Stimulated activated CD4-positive, alpha-beta T cell treated with anti-CD3 and anti-CD28 coated beads, Interleukin-12 subunit alpha, Interleukin-12 subunit beta, amount 100 ng/mL, for 48 hours (primary cell): ENCODE measurements around the gene CNPPD1.
A peak's percentile ranks its signal among the peaks of the same experiment; 100 is the strongest.
"Not testable (repeated sequence)": the region's sequence is repeated elsewhere in the genome, so short reads cannot be mapped to it uniquely, and the experiment has no call there.

Experiments used
- DNase-seq, 3 donors: peaks; one replicate each; pipeline ENCODE4 v3.0.0-alpha.2; 2020; ENCODE audit warnings: low read depth in 2 of 3, low spot score in 1 of 3

The CNPPD1 gene

DNA sequence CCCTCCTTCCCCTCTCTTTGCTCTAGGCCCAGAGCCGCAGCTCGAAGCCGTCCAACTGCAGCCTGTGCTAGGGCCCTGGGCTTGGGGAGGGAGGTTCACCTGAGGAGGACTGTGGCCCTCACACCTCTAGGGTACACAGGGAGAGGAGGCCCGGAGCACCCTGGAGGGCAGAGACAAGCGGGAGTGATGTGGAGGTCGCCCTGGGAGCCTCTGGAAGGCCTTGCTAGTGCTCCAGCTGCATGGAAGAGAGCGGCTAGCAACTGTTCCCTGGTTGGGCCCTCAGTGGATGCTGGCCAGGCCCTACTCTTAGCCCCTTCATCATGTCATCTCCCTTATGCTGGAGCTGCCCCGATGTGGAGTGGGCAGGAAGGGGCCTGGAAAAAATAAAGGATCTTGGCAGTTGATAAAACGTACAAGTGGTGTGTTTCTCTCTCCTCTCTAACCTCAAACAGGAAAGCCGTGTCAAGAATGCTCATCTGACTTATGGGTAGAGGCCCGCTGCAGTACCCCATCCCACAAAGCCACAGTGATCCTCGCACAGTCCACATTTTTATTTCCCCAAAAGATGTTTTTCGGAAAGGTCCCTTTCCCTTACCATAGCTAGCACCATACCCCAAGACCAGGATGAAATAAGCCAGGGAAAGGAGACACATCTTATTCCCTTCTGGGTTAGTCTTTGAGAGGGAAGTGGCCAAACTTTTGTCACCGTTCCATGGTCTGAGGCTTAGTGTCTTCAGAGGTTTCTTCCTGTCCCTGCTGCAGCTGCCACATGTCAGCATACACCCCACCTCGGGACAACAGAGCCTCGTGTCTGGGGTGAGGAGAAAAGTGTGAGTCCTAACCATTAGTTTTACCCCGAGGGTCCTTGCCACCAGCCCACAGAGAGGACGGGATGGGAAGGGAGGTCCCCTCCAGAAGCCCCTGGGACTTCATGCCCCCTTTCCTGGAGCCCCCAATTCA lies 32.8 kb upstream of the CNPPD1 start:
- no peak for DNase-seq

DNA sequence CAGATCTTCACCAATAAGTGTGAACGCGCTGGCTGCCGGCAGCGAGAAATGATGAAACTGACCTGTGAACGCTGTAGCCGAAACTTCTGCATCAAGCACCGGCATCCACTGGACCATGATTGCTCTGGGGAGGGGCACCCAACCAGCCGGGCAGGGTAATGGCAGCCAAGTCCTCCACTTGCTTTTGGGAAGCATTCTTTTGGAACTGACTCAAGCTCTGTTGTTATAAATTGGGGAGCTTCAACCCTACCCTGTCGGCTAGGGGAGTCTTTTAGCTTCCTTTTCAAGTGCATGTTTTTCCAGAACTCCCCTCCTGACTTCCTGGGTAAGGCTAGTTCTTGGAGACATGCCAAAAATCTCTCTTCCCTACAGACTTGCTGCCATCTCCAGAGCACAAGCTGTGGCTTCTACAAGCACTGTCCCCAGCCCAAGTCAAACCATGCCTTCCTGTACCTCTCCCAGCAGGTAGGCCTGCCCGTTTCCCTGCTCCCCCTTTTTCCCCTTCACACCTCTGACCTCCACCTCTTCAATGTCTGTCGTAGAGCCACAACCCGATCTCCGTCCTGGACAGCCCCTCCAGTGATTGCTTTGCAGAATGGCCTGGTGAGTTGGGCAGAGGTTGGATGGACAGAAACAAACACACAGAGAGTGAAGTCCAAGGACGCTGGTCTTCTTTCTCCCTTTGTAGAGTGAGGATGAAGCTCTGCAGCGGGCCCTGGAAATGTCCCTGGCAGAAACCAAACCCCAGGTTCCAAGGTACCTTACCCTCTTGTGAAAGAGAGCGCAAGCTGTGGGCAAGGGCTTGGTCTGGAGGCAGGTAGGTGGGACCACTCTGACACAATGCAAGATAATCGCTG lies 31.4 kb upstream of the CNPPD1 start:
- DNase-seq, result no peak

DNA sequence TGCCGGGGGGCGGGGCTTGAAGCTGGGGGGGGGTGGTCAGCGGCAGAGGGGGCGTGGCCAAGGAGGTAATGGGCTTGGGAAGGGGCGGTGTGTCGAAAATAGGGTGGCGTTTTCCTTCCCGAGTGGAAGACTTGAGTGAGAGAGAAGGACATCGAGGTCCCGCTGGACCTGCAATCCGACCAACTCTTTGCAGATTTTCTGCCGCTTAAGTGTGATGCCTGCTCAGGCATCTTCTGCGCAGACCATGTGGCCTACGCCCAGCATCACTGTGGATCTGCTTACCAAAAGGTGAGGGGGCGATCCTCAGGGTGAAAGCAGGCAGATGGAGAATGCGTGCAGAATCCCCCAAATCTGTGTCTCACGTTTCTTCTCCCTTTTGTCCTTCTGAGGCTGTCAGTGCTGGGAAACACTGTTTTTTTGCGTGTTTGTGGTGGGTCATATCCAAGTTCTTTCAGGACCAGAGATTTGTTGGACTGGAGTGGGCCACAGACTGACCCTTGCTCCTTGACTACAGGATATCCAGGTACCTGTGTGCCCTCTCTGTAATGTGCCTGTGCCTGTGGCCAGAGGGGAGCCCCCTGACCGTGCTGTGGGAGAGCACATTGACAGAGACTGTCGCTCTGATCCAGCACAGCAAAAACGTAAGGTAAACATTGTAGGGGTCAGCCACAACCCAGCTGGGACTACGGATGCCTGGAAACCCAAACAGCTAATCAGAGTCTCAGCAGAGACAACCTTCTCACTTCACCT lies 30.6 kb upstream of the CNPPD1 start:
- no peak for DNase-seq

DNA sequence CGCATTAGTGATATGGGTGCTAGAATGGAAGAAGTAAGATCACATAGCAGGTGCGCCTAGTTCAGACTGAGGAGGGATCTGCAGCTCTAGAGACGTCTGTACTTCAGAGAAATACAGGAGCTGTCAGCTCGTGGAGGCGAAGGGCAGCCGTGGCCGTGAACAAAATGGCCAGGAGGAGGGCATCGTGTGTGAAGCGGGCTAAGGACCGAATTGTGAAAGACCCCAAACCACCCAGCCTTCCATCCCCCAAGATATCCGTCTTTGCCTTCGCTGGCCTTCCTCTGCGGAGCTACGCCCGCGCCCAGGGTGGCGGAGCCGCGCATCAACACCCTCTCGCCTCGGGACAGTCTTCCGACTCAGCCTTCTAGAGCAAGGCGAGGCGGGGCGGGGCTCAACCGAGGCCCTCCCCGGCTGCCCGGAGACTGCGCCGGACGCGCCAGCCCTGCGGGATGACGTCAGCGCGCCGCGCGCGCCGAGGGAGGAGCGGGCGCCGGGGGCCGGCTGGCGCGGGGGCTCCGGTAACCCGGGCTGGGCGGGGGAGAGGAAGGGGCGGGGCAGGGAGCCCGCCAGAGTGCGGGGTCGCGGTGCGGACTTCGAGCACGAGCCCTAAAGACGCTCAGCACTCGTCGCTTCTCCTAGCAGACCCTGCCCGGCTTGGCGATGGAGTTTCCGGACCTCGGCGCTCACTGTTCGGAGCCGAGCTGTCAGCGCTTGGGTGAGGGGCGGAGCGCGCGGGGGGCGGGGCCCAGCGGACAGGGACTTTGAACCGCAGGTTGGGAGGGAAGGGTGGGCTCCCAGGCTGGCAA lies 29.8 kb upstream of the CNPPD1 start, which contains the start of gene ZFAND2B:
Gene ZFAND2B, plus strand, starts transcription at position 455 of the 806 bp plus-strand sequence. Its CDS starts 206 bp downstream, at position 661.
- DNase-seq, result peak; percentile 84 to 93 (median 88)

DNA sequence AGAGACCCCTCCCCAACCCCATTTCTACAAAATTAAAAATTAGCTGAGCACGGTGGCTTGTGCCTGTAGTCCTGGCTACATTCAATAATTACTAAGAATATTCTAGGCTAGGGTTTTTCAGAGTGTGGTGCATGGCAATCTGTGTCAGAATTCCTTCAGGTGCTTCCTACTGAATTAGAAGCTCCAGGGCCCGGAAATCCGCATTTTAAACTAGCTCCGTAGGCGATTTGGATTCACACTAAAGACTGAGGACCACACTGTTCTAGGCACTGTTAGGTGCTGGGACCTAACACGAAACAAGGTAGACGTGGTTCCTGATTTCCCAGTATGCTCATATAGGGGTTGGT lies 29.2 kb upstream of the CNPPD1 start:
- DNase-seq, result no peak

DNA sequence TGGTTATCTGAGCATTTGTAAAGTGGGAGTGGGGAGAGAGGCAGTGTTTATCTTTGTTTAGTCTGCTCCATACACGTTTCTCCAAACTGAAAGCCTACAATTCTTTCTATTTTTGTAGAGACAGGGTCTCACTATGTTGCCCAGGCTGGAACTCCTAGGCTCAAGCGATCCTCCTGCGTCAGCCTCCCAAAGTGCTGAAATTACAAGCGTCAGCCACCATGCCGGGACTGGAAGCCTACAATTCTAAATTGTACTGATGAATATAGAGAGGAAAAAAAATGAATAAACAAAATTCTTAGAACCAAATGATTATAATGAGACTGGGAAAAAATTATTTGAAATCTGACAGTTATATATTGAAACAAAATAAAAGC lies 28.4 kb upstream of the CNPPD1 start:
- no peak for DNase-seq

DNA sequence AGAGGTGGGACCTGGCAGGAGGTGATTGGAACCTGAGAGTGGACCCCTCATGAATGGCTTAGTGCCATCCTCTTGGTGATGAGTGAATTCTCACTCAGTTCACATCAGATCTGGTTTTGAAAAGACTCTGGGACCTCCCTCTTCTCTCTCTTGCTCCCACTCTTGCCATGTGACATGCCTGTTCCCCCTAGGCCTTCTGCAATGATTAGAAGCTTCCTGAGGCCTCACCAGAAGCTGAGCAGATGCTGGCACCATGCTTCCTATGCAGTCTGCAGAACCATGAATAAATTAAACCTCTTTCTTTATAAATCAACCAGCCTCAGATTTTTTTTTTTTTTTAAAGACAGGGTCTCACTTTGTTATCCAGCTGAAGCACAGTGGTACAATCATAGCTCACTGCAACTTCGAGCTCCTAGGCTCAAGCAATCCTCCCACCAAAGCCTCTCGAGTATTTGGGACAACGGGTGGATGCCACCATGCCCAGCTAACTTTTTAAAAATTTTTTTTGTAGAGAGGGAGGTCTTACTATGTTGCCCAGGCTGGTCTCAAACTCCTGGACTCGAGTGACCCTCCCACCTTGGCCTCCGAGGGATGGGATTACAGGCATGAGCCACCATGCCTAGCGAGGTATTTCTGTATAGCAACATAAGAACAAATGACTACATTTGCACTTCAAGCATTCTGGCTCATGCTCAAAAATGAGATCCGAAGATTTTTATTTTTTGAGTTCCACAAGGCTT lies 27.9 kb upstream of the CNPPD1 start:
- no peak for DNase-seq

DNA sequence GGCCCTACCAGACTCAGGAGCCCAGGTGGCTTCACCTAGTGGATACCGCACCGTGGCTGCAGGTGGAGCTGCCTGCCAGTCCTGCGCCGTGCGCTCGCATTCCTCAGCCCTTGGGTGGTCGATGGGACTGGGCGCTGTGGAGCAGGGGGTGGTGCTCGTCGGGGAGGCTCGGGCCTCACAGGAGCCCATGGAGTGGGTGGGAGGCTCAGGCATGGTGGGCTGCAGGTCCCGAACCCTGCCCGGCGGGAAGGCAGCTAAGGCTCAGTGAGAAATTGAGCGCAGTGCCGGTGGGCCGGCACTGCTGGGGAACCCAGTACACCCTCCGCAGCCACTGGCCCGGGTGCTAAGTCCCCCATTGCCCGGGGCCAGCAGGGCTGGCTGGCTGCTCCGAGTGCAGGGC lies 24.6 kb upstream of the CNPPD1 start:
- DNase-seq, result not testable (repeated sequence)

DNA sequence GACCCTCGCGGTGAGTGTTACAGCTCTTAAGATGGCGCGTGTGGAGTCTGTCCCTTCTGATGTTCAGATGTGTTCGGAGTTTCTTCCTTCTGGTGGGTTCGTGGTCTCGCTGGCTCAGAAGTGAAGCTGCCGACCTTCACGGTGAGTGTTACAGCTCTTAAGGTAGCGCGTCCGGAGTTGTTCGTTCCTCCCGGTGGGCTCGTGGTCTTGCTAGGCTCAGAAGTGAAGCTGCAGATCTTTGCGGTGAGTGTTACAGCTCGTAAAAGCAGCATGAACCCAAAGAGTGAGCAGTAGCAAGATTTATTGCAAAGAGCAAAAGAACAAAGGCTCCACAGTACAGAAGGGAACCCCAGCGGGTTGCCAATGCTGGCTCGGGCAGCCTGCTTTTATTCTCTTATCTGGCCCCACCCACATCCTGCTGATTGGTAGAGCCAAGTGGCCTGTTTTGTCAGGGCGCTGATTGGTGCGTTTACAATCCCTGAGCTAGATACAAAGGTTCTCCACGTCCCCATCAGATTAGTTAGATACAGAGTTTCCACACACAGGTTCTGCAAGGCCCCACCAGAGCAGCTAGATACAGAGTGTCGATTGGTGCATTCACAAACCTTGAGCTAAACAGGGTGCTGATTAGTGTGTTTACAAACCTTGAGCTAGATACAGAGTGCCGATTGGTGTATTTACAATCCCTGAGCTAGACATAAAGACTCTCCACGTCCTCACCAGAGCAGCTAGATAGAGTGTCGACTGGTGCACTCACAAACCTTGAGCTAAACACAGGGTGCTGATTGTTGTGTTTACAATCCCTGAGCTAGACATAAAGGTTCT lies 24.0 kb upstream of the CNPPD1 start:
- DNase-seq, result peak in 1 of 3 donors; percentile 10

DNA sequence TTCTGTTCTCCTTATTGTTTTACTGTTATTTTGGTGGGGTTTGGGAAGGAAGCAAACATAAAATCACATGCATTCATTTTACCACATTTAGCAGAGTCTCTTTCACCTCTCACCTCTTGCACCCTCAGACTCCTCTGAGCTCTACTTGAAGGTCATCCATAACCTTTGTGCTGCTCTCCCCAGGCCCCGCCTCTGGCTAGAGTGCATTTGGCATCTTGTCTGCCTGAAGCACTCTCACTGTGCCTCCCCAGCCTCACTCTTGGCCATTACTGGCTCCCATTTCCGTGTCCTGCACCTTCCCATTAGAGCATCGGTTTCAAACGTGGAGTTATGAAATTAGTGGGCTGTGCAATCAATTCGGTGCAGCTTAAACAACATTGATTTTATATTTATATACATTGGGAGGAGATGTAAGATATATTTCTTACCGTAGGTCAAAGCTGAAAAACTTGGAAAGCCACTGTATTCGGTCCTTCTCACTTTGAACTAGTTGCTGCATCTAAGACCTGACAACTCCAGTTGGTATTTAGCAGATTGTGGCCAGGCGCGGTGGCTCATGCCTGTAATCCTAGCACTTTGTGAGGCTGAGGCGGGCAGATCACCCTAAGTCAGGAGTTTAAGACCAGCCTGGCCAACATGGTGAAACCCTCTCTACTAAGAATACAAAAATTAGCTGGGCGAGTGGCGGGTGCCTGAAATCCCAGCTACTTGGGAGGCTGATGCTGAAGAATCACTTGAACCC lies 22.9 kb upstream of the CNPPD1 start:
- no peak for DNase-seq

DNA sequence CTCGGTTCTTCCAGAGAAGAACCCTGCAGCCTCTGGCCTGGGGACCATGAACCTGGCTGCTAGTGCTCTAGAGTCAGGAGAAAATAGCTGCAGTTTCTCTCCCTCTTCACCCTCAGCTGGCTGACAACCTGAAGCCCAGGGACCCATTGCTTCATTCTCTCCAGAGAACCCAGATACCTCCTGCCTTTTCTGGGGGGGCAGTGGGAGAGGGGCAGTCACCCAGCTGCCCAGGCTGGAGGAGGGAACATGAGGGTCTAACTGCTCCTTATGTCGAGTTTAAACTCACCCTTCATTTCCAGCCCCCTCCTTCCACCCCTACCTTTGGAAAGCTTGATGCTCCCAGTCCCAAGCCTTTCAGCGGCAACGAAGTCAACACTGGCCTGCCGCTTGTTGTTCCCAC lies 22.2 kb upstream of the CNPPD1 start:
- DNase-seq, result no peak

DNA sequence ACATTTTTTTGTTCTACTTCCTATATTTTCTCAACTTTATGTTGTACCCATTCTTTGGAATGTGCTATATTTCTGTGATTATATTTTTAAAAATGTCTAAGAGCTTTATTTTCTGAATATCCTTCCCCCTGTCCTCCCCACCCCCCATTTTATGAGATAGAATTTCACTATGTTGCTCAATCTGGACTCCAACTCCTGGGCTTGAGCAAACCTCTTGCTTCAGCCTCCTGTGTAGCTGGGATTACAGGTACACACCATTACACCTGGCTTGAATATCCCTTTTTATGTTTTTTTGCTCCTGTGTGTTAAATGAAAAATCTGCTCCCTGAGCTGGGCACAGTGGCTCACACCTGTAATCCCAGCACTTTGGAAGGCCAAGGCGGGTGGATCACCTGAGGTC lies 20.7 kb upstream of the CNPPD1 start:
- DNase-seq, result no peak

DNA sequence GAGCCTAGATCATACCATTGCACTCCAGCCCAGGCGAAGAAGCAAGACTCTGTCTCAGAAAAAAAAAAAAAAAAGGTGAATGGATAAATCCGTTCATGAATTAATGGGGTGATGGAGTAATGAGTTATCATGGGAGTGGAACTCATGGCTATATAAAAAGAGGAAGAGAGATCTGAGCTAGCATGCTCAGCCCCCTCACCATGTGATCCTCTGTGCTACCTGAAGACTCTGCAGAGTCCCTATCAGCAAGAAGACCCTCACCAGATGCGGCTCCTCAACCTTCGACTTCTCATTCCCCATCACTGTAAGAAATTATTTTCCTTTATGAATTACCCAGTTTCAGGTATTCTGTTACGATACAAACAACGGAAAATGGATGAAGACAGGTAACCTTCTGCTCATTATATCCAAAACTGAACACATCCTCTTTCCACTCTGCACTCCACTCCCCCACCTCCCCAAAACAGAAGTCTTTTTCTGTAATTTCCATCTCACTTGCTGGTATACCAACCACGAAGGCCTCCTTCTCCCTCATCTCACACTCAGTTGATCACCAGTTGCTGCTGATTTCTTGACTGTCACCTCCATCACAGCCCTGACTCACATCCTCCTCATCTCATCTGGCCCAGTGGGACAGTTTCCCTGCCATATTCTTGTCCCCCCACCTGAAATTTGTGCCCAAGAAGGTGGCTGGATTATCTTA lies 10.2 kb upstream of the CNPPD1 start:
- DNase-seq, result peak in 2 of 3 donors; percentile 25 to 30

DNA sequence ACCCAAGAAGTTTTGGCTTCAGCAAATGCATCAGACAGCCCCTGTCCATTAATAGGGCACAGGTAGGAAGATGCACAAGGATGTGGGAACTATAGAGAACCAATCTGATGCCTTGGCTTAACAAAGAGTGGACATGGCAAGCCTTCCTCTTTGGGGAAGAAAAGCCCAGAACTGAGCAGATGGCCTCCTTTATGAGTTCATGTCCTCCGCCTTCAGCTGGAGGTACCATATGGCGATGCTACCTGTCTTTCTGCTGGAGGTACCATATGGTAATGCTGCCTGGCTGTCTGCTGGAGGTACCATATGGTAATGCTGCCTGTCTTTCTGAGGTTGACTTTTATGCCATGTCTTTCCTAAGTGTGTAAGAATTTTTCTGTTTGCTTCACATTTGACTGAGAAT lies 7.4 kb upstream of the CNPPD1 start:
- no peak for DNase-seq

DNA sequence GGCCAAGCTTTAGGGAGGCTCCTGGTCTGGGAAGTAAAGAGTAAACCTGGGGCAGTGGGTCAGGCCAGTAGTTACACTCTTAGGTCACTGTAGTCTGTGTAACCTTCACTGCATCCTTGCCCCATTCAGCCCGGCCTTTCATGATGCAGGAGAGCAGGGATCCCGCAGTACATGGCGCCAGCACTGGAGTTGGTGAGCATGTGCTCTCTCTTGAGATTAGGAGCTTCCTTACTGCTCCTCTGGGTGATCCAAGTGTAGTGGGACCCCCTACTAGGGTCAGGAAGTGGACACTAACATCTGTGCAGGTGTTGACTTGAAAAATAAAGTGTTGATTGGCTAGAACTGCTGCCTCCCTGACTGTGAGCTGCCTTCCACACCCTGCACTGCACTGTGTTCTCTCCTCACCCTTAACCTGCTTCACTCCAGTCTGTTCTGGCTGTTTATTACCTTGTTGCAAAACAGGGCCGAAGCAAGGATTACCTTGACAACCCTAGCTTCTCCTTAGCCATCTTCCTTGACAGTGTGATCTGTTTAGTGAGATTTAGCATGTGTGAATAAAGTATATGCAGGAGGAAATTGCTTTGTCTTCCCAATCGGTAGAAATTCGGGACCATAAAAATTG lies 6.5 kb upstream of the CNPPD1 start:
- no peak for DNase-seq

DNA sequence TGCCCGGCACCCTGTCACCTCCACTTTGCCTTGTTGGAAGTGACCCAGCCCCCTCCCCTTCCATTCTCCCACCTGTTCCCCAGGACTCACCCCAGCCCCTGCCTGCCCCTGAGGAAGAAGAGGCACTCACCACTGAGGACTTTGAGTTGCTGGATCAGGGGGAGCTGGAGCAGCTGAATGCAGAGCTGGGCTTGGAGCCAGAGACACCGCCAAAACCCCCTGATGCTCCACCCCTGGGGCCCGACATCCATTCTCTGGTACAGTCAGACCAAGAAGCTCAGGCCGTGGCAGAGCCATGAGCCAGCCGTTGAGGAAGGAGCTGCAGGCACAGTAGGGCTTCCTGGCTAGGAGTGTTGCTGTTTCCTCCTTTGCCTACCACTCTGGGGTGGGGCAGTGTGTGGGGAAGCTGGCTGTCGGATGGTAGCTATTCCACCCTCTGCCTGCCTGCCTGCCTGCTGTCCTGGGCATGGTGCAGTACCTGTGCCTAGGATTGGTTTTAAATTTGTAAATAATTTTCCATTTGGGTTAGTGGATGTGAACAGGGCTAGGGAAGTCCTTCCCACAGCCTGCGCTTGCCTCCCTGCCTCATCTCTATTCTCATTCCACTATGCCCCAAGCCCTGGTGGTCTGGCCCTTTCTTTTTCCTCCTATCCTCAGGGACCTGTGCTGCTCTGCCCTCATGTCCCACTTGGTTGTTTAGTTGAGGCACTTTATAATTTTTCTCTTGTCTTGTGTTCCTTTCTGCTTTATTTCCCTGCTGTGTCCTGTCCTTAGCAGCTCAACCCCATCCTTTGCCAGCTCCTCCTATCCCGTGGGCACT lies 5.8 kb upstream of the CNPPD1 start:
- DNase-seq, result no peak
